GM23248 (cell line): Measurements from ENCODE around the gene SLC17A7.

Experiments used
- EZH2 ChIP-seq: fragments of 200-600 bp; sonication (generic); IDR thresholded peaks from 2 replicates; pipeline ENCODE4 v1.6.1; 2018; ENCODE audit warnings: antibody characterized with exemption, mild to moderate bottlenecking; ENCODE audit not compliant: insufficient read depth, poor library complexity, severe bottlenecking
- EZH2phosphoT487 ChIP-seq: fragments of 200-600 bp; sonication (generic); IDR thresholded peaks from 2 replicates; pipeline ENCODE4 v1.6.1; 2018; ENCODE audit warnings: antibody characterized with exemption, moderate library complexity, mild to moderate bottlenecking, low read depth; ENCODE audit not compliant: insufficient read depth

GRCh38 chr19:49411681-49412326 lies 29.5 kb downstream of the SLC17A7 start:
- TF ChIP-seq EZH2phosphoT487 (no peak), EZH2 (no peak)
